Psoas muscle (tissue), 8 donors: ENCODE data around the gene SPRR2E. TPM values are rescaled to one million over a fixed set of nuclear protein-coding genes. Genes with fewer than 3 reads are reported as not detected.
"Not testable (repeated sequence)": the region's sequence is repeated elsewhere in the genome, so short reads cannot be mapped to it uniquely, and the experiment has no call there.

Experiments used
- ATAC-seq, 4 donors: fragments of 200-7000 bp; cut with Tn5 transposase; one replicate each; pipeline ENCODE4 v1.9.1; 2020; ENCODE audit warnings: moderate library complexity in 3 of 4, mild to moderate bottlenecking in 2 of 4
- DNase-seq, 2 donors: peaks; one replicate each; pipeline ENCODE4 v3.0.0-alpha.2; 2020
- H3K27ac ChIP-seq: fragments of 200-600 bp; one replicate; pipeline ENCODE4 v1.8.0; 2022
- H3K27me3 ChIP-seq, 3 donors: fragments of 200-600 bp in 1 of 3; one replicate each; pipeline versions ENCODE4 v1.6.1 to v1.8.0; 2013 to 2022; ENCODE audit warnings: low read length in 2 of 3, mild to moderate bottlenecking in 2 of 3, moderate library complexity in 1 of 3; ENCODE audit not compliant: insufficient read depth in 3 of 3
- H3K36me3 ChIP-seq, 2 donors: fragments of 200-600 bp in 1 of 2; one replicate each; pipeline versions ENCODE4 v1.6.1 to v1.8.0; 2013 to 2022; ENCODE audit warnings: low read depth in 1 of 2, mild to moderate bottlenecking in 1 of 2, moderate library complexity in 1 of 2; ENCODE audit not compliant: insufficient read depth in 1 of 2
- H3K4me1 ChIP-seq: fragments of 200-600 bp; one replicate; pipeline ENCODE4 v1.8.0; 2022
- H3K4me3 ChIP-seq: fragments of 200-600 bp; one replicate; pipeline ENCODE4 v1.8.0; 2022; ENCODE audit warnings: mild to moderate bottlenecking
- H3K9me3 ChIP-seq: fragments of 200-600 bp; one replicate; pipeline ENCODE4 v1.8.0; 2022
- WGBS, 3 donors: extraction: QIAGEN DNeasy Blood & Tissue Kit; methylation state at CpG; one replicate each; pipeline versions ENCODE4 v1.1.6 to v1.1.7; 2013; 5-methylcytosine and 5-hydroxymethylcytosine counted together
- intact Hi-C, 2 donors: fragments of 100-400 bp; cut with DNase I; formaldehyde crosslinking; loops; one replicate each; pipeline versions ENCODE4 v1.11.0 to v1.14.2; 2022
- long read RNA-seq, 2 donors: library from polyadenylated mRNA; unstranded; transcript quantifications; one replicate each; pipeline ENCODE4 v2.0.0, GENCODE V29; 2021
- polyA plus RNA-seq, 3 donors: library from polyadenylated mRNA; stranded (reverse); fragments of 200-250 nt; gene quantifications; one replicate each; pipeline ENCODE4 v1.2.3, GENCODE V29; 2013
- total RNA-seq, 4 donors: library from RNA; stranded (reverse); fragmentation: NEBNext Ultra II Directional in 2 of 4; extraction: Animal tissue kit (Norgen Biotek cat#: 25700) in 2 of 4; gene quantifications; one replicate each; pipeline versions ENCODE4 v1.2.1 to v1.2.4, GENCODE V29; 2021 to 2023
- TF ChIP-seq, protein P1 (sequence below): fragments of 200-600 bp; IDR thresholded peaks from one replicate; pipeline ENCODE4 v1.8.0; 2022; ENCODE audit warnings: antibody characterized with exemption
- donor health status: healthy with polysubstance abuse.
- donor health status: DM: no; HTN: no; CAD: no; lungs with moderate emphysema.
- donor health status: Bipolar disorder and iron deficiency.
- donor health status: healthy.
- donor health status: DM: yes; HTN: yes; CAD: no.
- donor health status: DM: no; HTN: no; CAD: no.
- donor health status: DM: no; HTN: no; CAD: no.
- donor health status: DM: yes; HTN: yes; CAD: no.

The SPRR2E gene
- total RNA-seq (not detected), polyA plus RNA-seq (under 1 TPM in 1 of 3 donors, not detected in 2; 0.14 TPM)
- long read RNA-seq, donor 1 = 0 reads
- long read RNA-seq, donor 2 = 0 reads

DNA sequence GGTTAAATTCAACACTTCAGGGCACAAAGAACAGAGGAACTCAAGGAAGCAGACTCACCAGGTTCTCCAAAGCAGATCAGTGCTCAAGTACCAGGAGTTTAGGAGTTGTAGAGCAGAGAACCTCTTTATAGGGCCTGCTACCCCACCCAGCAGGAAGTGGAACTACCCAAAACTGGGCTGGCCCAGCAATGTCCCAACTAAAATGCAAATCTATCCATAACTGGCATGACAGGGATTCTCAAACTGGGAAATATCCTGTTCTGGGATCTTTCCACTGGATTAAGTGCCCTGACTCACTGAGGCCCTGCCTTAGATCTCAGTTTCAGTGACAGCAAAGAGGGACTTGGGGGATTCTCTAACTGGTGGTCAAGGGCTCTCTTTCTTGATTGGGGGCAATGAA, at the start of gene SPRR2E:
TSS of gene SPRR2E (minus strand) at position 101 of the 400 bp plus-strand sequence. CDS start 775 bp downstream, outside the sequence.
- H3K27ac ChIP-seq = no peak within 1 kb of the TSS
- no peaks in the 10 kb centered on the region for H3K9me3 ChIP-seq
- H3K4me3 ChIP-seq = no peak within 1 kb of the TSS
- H3K36me3 ChIP-seq = no peaks in the 10 kb centered on the region
- ATAC-seq (no peak), DNase-seq (no peak)
- H3K27me3 ChIP-seq = no peaks in the 10 kb centered on the region
- intact Hi-C loops = loop anchor here in 1 of 2 donors (1.0 kb wide), 1 partner anchor 23 kb away; the partner anchor contains the start of gene SPRR2B
- no peaks in the 10 kb centered on the region for H3K4me1 ChIP-seq
- TF ChIP-seq, protein P1, sequence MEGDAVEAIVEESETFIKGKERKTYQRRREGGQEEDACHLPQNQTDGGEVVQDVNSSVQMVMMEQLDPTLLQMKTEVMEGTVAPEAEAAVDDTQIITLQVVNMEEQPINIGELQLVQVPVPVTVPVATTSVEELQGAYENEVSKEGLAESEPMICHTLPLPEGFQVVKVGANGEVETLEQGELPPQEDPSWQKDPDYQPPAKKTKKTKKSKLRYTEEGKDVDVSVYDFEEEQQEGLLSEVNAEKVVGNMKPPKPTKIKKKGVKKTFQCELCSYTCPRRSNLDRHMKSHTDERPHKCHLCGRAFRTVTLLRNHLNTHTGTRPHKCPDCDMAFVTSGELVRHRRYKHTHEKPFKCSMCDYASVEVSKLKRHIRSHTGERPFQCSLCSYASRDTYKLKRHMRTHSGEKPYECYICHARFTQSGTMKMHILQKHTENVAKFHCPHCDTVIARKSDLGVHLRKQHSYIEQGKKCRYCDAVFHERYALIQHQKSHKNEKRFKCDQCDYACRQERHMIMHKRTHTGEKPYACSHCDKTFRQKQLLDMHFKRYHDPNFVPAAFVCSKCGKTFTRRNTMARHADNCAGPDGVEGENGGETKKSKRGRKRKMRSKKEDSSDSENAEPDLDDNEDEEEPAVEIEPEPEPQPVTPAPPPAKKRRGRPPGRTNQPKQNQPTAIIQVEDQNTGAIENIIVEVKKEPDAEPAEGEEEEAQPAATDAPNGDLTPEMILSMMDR = no peak

DNA sequence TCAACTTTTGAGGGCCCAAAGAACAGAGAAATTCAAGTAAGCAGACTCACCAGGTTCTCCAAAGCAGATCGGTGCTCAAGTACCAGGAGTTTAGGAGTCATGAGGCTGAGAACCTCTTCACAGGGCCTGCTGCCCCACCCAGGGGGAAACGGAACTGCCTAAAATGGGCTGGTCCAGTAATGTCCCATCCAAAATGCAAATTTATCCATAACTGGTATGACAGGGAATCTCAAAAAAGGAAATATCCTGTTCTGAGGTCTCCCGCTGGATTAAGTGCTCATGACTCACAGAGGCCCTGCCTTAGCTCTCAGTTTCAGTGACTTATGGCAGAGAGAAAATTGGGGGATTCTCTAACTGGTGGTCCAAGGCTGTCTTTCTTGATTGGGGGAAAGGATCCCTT, 47.1 kb upstream of the SPRR2E start:
- H3K27ac ChIP-seq = no peak overlapping the region
- no peaks in the 10 kb centered on the region for H3K36me3 ChIP-seq
- DNase-seq (no peak), ATAC-seq (no peak)
- H3K27me3 ChIP-seq = no peaks in the 10 kb centered on the region
- WGBS, 3 donors = 80 to 87% (median 85%) methylated on average over 3 of the region's 3 CpGs
- H3K4me1 ChIP-seq = no peaks in the 10 kb centered on the region
- no peaks in the 10 kb centered on the region for H3K9me3 ChIP-seq
- intact Hi-C loops = no loop called here
- no peak overlapping the region for H3K4me3 ChIP-seq
- TF ChIP-seq, protein P1 = no peak

GRCh38 chr1:153140484-153140883, 46.2 kb upstream of the SPRR2E start:
- no peak for ATAC-seq

GRCh38 chr1:153133743-153134142, 39.4 kb upstream of the SPRR2E start:
- DNase-seq = no peak
- Histone ChIP-seq H3K27me3 (no peaks in the 10 kb centered on the region), H3K9me3 (no peaks in the 10 kb centered on the region), H3K36me3 (no peaks in the 10 kb centered on the region), H3K4me1 (no peaks in the 10 kb centered on the region), H3K4me3 (no peak overlapping the region), H3K27ac (no peak overlapping the region)
- WGBS, 3 donors = 48 to 78% (median 69%) methylated on average over 2 of the region's 2 CpGs
- ATAC-seq = no peak
- TF ChIP-seq, protein P1 = no peak
- intact Hi-C loops = no loop called here

More at GRCh38 chr1:153140484-153140883, 46.2 kb upstream of the SPRR2E start:
- Histone ChIP-seq H3K9me3 (no peaks in the 10 kb centered on the region), H3K27me3 (no peaks in the 10 kb centered on the region), H3K4me3 (no peak overlapping the region), H3K27ac (no peak overlapping the region), H3K4me1 (no peaks in the 10 kb centered on the region), H3K36me3 (no peaks in the 10 kb centered on the region)
- DNase-seq = no peak
- intact Hi-C loops = no loop called here
- TF ChIP-seq, protein P1 = no peak
- WGBS, 3 donors = 69 to 74% (median 70%) methylated on average over 3 of the region's 3 CpGs

DNA sequence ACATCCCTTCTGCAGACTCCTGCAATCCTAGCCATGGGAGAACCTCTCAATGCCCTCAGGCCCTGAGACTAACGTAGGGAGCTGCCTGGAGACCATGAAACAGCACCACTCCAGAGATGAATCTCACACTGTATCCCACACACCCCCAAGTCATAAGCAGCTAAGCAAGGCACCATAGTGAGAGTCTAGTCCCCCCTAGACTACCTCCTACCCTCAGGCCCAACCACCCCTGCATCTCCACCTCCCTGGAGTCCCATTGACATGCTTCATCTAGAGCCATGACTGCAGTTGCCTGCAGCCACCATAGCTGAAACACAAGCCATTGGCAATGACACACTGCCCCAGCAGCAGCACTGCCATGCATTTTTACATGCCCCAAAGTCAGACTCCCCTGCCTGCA, 38.9 kb upstream of the SPRR2E start:
- H3K4me3 ChIP-seq = no peak overlapping the region
- intact Hi-C loops = no loop called here
- 64 to 92% (median 70%) methylated on average over 1 of the region's 1 CpG for WGBS, 3 donors
- TF ChIP-seq, protein P1 = no peak
- H3K4me1 ChIP-seq = no peaks in the 10 kb centered on the region
- H3K36me3 ChIP-seq = no peaks in the 10 kb centered on the region
- H3K27ac ChIP-seq = no peak overlapping the region
- no peaks in the 10 kb centered on the region for H3K27me3 ChIP-seq
- DNase-seq (no peak), ATAC-seq (no peak)
- no peaks in the 10 kb centered on the region for H3K9me3 ChIP-seq

- DNase-seq, H3K27me3 ChIP-seq, H3K4me3 ChIP-seq, ATAC-seq, H3K36me3 ChIP-seq, H3K9me3 ChIP-seq, intact Hi-C loops, H3K4me1 ChIP-seq, H3K27ac ChIP-seq: not testable (repeated sequence)
- WGBS, 3 donors = 91 to 95% (median 94%) methylated on average over 4 of the region's 4 CpGs
Measured at GRCh38 chr1:153128688-153129087, 34.4 kb upstream of the SPRR2E start.
